Liver (tissue), 9 donors: ENCODE data around the gene SPATA13. TPM values are rescaled to one million over a fixed set of nuclear protein-coding genes. Genes with fewer than 3 reads are reported as not detected.

ENCODE experiments used
- DNase-seq: peaks from one replicate; pipeline ENCODE4 v3.0.0-alpha.2; 2017; ENCODE audit warnings: low spot score
- H3K27ac ChIP-seq, 2 donors: one replicate each; pipeline ENCODE4 v1.7.0; 2013; ENCODE audit warnings: inconsistent platforms in 2 of 2, low read length in 2 of 2, control low read depth in 1 of 2, low read depth in 1 of 2, mild to moderate bottlenecking in 1 of 2
- H3K27me3 ChIP-seq, 4 donors: one replicate each; pipeline versions ENCODE4 v1.6.1 to v1.7.0; 2013; ENCODE audit warnings: low read length in 3 of 4, inconsistent platforms in 1 of 4, mild to moderate bottlenecking in 1 of 4, moderate library complexity in 1 of 4; ENCODE audit not compliant: control insufficient read depth in 4 of 4, insufficient read depth in 4 of 4
- H3K36me3 ChIP-seq, 4 donors: one replicate each; pipeline versions ENCODE4 v1.6.1 to v1.7.0; 2013; ENCODE audit warnings: low read length in 3 of 4, mild to moderate bottlenecking in 3 of 4, low read depth in 1 of 4, moderate library complexity in 1 of 4; ENCODE audit not compliant: control insufficient read depth in 4 of 4, insufficient read depth in 3 of 4
- H3K4me1 ChIP-seq, 4 donors: one replicate each; pipeline versions ENCODE4 v1.6.1 to v1.7.0; 2013; ENCODE audit warnings: low read length in 3 of 4, mild to moderate bottlenecking in 3 of 4, moderate library complexity in 1 of 4; ENCODE audit not compliant: control insufficient read depth in 4 of 4, insufficient read depth in 4 of 4
- H3K4me3 ChIP-seq, 3 donors: one replicate each; pipeline versions ENCODE4 v1.6.1 to v1.7.0; 2013; ENCODE audit warnings: low read length in 3 of 3, control low read depth in 1 of 3, low read depth in 1 of 3, mild to moderate bottlenecking in 1 of 3
- H3K9ac ChIP-seq, 2 donors: one replicate each; pipeline ENCODE4 v1.7.0; 2013; ENCODE audit warnings: low read length in 2 of 2, mild to moderate bottlenecking in 2 of 2, moderate library complexity in 2 of 2, control low read depth in 1 of 2, low read depth in 1 of 2
- H3K9me3 ChIP-seq, 4 donors: one replicate each; pipeline versions ENCODE4 v1.6.1 to v1.7.0; 2013; ENCODE audit warnings: low read length in 3 of 4; ENCODE audit not compliant: control insufficient read depth in 4 of 4
- FOXA1 ChIP-seq: IDR thresholded peaks from 2 replicates; pipeline ENCODE4 v1.6.1; 2016; ENCODE audit warnings: antibody characterized with exemption
- GABPA ChIP-seq, 2 donors: IDR thresholded peaks in 1 of 2; conservative IDR thresholded peaks in 1 of 2; 2 replicates each; pipeline ENCODE4 v1.6.1; 2016; ENCODE audit warnings: antibody characterized with exemption in 2 of 2, mild to moderate bottlenecking in 1 of 2, moderate library complexity in 1 of 2
- HNF4A ChIP-seq, 2 donors: conservative IDR thresholded peaks; 2 replicates each; pipeline ENCODE4 v1.6.1; 2016; ENCODE audit warnings: antibody characterized with exemption in 2 of 2, mild to moderate bottlenecking in 2 of 2
- RAD21 ChIP-seq, 2 donors: IDR thresholded peaks; 2 replicates each; pipeline ENCODE4 v1.6.1; 2016; ENCODE audit warnings: antibody characterized with exemption in 2 of 2, mild to moderate bottlenecking in 2 of 2
- REST ChIP-seq: IDR thresholded peaks from 2 replicates; pipeline ENCODE4 v1.6.1; 2016; ENCODE audit warnings: antibody characterized with exemption, mild to moderate bottlenecking
- YY1 ChIP-seq: IDR thresholded peaks from 2 replicates; pipeline ENCODE4 v1.6.1; 2016; ENCODE audit warnings: antibody characterized with exemption, mild to moderate bottlenecking
- WGBS: extraction: QIAGEN DNeasy Blood & Tissue Kit; methylation state at CpG from one replicate; pipeline ENCODE4 v1.1.7; 2013; 5-methylcytosine and 5-hydroxymethylcytosine counted together
- polyA plus RNA-seq, 2 donors: library from polyadenylated mRNA; stranded (reverse) in 1 of 2; unstranded in 1 of 2; fragments of 200-250 nt in 1 of 2; fragments of >200 nt in 1 of 2; fragmentation: Nextera tagmentation in 1 of 2; extraction: Ambion mirVana in 1 of 2; gene quantifications; one replicate each; pipeline versions ENCODE4 v1.2.1 to v1.2.3, GENCODE V29; 2013 to 2015
- total RNA-seq, 2 donors: library from RNA; depleted of rRNA; stranded (reverse); fragments of >200 nt; gene quantifications; one replicate each; pipeline ENCODE4 v1.2.3, GENCODE V29; 2014
- TF ChIP-seq, protein P1 (sequence below): fragments of 150-350 bp; IDR thresholded peaks from 2 replicates; pipeline ENCODE4 v1.5.1; 2017; ENCODE audit warnings: improper control_type of control experiment, low read depth, low read length; ENCODE audit not compliant: missing input control
- donor health status: healthy.
- donor health status: healthy.
- donor health status: healthy.
- donor health status: healthy.
- donor health status: healthy.

SPATA13 gene
- total and polyA plus RNA-seq, 4 donors = 10.0 to 57.6 (median 20.4) TPM

- no peak for DNase-seq
- Histone ChIP-seq H3K36me3 (peaks cover 3 to 18% (median 8%) of the 10 kb centered on the region in 4 donors), H3K27ac (no peak overlapping the region), H3K9ac (no peak overlapping the region), H3K4me3 (no peak overlapping the region), H3K4me1 (peaks cover 3 to 22% (median 11%) of the 10 kb centered on the region in 4 donors), H3K27me3 (no peaks in the 10 kb centered on the region), H3K9me3 (no peaks in the 10 kb centered on the region)
- no peak for TF ChIP-seq YY1
- no peak for TF ChIP-seq REST
- TF ChIP-seq GABPA (IDR thresholded peaks at IDR 0.05 in 1 of 2, conservative IDR thresholded peaks at IDR 0.05 in 1 of 2) = no peak
- 79% methylated on average over 3 of the region's 3 CpGs for WGBS
Measured at GRCh38 chr13:24226762-24227161, 66.2 kb downstream of the SPATA13 start.

DNA sequence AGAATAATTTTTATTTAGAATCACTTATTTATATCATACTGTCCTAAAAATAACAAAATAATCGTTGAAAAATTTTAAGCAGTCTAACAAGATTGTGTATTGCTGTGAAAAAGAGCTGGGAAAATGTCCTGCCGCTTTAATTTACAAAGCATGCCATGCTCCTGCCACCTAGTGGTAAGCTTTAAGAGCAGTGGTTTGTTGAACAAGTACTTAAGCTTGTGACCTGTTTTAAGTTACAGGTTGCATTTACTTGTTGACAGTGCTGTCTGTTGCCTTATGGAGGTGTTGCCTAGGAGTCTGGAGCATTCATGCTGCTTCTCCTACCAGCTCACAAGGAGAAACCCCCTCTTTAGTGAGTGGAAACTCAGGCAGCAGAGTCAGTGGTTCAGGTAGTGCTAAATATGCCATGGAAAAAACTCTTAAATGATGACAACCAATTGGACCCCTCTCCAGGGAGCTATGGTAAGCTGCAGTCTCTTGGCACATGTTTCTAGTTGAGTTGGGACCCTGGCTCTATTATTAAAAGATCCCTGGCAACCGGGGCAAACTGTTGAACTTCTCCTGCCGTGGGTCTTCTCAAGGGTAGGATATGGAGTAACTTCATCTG, 68.4 kb downstream of the SPATA13 start:
- TF ChIP-seq RAD21 (IDR thresholded peaks at IDR 0.05) (peak; percentile 93 to 95), YY1 (no peak)
- TF ChIP-seq, protein P1, sequence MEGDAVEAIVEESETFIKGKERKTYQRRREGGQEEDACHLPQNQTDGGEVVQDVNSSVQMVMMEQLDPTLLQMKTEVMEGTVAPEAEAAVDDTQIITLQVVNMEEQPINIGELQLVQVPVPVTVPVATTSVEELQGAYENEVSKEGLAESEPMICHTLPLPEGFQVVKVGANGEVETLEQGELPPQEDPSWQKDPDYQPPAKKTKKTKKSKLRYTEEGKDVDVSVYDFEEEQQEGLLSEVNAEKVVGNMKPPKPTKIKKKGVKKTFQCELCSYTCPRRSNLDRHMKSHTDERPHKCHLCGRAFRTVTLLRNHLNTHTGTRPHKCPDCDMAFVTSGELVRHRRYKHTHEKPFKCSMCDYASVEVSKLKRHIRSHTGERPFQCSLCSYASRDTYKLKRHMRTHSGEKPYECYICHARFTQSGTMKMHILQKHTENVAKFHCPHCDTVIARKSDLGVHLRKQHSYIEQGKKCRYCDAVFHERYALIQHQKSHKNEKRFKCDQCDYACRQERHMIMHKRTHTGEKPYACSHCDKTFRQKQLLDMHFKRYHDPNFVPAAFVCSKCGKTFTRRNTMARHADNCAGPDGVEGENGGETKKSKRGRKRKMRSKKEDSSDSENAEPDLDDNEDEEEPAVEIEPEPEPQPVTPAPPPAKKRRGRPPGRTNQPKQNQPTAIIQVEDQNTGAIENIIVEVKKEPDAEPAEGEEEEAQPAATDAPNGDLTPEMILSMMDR = peak; percentile 79
- Histone ChIP-seq H3K4me3 (no peak overlapping the region), H3K27me3 (no peaks in the 10 kb centered on the region), H3K9ac (no peak overlapping the region), H3K36me3 (peaks cover 0 to 14% (median 2%) of the 10 kb centered on the region in 4 donors), H3K27ac (no peak overlapping the region), H3K4me1 (peaks cover 3 to 12% (median 7%) of the 10 kb centered on the region in 4 donors), H3K9me3 (no peaks in the 10 kb centered on the region)
- WGBS = 45% methylated on average over 4 of the region's 4 CpGs
- DNase-seq = no peak

- TF ChIP-seq FOXA1 (no peak), HNF4A (conservative IDR thresholded peaks at IDR 0.05) (peak; percentile 56 to 58)
- DNase-seq = no peak
- Histone ChIP-seq H3K36me3 (peaks cover 0 to 4% (median 2%) of the 10 kb centered on the region in 4 donors), H3K27ac (no peak overlapping the region), H3K4me3 (no peak overlapping the region), H3K27me3 (no peaks in the 10 kb centered on the region), H3K9me3 (no peaks in the 10 kb centered on the region), H3K4me1 (peaks cover 2 to 12% (median 4%) of the 10 kb centered on the region in 4 donors), H3K9ac (no peak overlapping the region)
- WGBS = 75% methylated on average over 12 of the region's 12 CpGs
Measured at GRCh38 chr13:24230428-24231072, 70.0 kb downstream of the SPATA13 start.
